CD14-positive monocyte (primary cell): Measurements from ENCODE around the gene NDFIP2. TPM values are rescaled to one million over a fixed set of nuclear protein-coding genes. Genes with fewer than 3 reads are reported as not detected.

ENCODE experiments used
- DNase-seq, 3 donors: peaks; one replicate each; pipeline ENCODE4 v3.0.0-alpha.2; 2011 to 2022
- H2AFZ ChIP-seq: 2 replicates; pipeline ENCODE4 v1.6.0; 2012; ENCODE audit warnings: mild to moderate bottlenecking, low read depth, low read length, inconsistent platforms; ENCODE audit not compliant: insufficient read depth, poor library complexity, severe bottlenecking
- H3K27ac ChIP-seq, 2 donors: 1 replicate in 1 of 2; 2 replicates in 1 of 2; pipeline ENCODE4 v1.5.1; 2012 to 2013; ENCODE audit warnings: low read length in 2 of 2, control low read depth in 1 of 2, inconsistent platforms in 1 of 2, low read depth in 1 of 2, mild to moderate bottlenecking in 1 of 2
- H3K27me3 ChIP-seq, 2 donors: one replicate each; pipeline versions ENCODE4 v1.6.0 to v1.6.1; 2011 to 2013; ENCODE audit warnings: low read length in 2 of 2; ENCODE audit not compliant: control insufficient read depth in 2 of 2, insufficient read depth in 2 of 2
- H3K36me3 ChIP-seq, 2 donors: replicated peaks in 1 of 2; 1 replicate in 1 of 2; 2 replicates in 1 of 2; pipeline versions ENCODE4 v1.5.1 to v1.6.1; 2012 to 2013; ENCODE audit warnings: low read length in 2 of 2, control low read depth in 1 of 2, inconsistent platforms in 1 of 2, mild to moderate bottlenecking in 1 of 2; ENCODE audit not compliant: insufficient read depth in 2 of 2, control insufficient read depth in 1 of 2
- H3K4me1 ChIP-seq, 2 donors: 1 replicate in 1 of 2; 2 replicates in 1 of 2; pipeline versions ENCODE4 v1.5.1 to v1.6.1; 2012 to 2013; ENCODE audit warnings: low read length in 2 of 2, control low read depth in 1 of 2, inconsistent platforms in 1 of 2, mild to moderate bottlenecking in 1 of 2, moderate library complexity in 1 of 2; ENCODE audit not compliant: insufficient read depth in 2 of 2, control insufficient read depth in 1 of 2
- H3K4me2 ChIP-seq: replicated peaks from 2 replicates; pipeline ENCODE3; 2012; ENCODE audit warnings: low read length, moderate library complexity, mild to moderate bottlenecking; ENCODE audit not compliant: poor library complexity, severe bottlenecking; ENCODE audit errors: extremely low read depth
- H3K4me3 ChIP-seq, 3 experiments: fragments of 200-600 bp in 1 of 3; sonication (generic) in 1 of 3; replicated peaks in 1 of 3; 1 replicate in 2 of 3; 2 replicates in 1 of 3; pipeline ENCODE4 v1.5.1; 2011 to 2013; ENCODE audit warnings: low read length in 3 of 3, mild to moderate bottlenecking in 3 of 3, control low read depth in 2 of 3, low read depth in 2 of 3, inconsistent platforms in 1 of 3, moderate library complexity in 1 of 3
- H3K79me2 ChIP-seq: 2 replicates; pipeline ENCODE4 v1.6.0; 2012; ENCODE audit warnings: mild to moderate bottlenecking, control low read depth, inconsistent platforms, low read length, moderate library complexity; ENCODE audit not compliant: insufficient read depth
- H3K9ac ChIP-seq: 2 replicates; pipeline ENCODE4 v1.6.0; 2017; ENCODE audit warnings: low read length, mild to moderate bottlenecking; ENCODE audit not compliant: insufficient read depth, poor library complexity, severe bottlenecking
- H3K9me3 ChIP-seq, 2 donors: replicated peaks in 1 of 2; 1 replicate in 1 of 2; 2 replicates in 1 of 2; pipeline versions ENCODE4 v1.5.1 to v1.6.1; 2012 to 2013; ENCODE audit warnings: low read length in 2 of 2, control low read depth in 1 of 2; ENCODE audit not compliant: control insufficient read depth in 1 of 2, insufficient read depth in 1 of 2
- H4K20me1 ChIP-seq: 2 replicates; pipeline ENCODE4 v1.6.0; 2012; ENCODE audit warnings: mild to moderate bottlenecking, low read length, control low read depth, moderate library complexity; ENCODE audit not compliant: insufficient read depth
- H3K27ac Mint-ChIP-seq, 7 donors: one replicate each; pipeline ENCODE4 v1.8.0; 2020; ENCODE audit warnings: mild to moderate bottlenecking in 7 of 7, mixed read lengths in 7 of 7, moderate library complexity in 6 of 7, inconsistent platforms in 2 of 7
- H3K27me3 Mint-ChIP-seq, 3 donors: one replicate each; pipeline ENCODE4 v1.8.0; 2021 to 2022; ENCODE audit warnings: low read depth in 3 of 3, mild to moderate bottlenecking in 3 of 3, mixed read lengths in 3 of 3, moderate library complexity in 3 of 3, inconsistent platforms in 1 of 3
- H3K36me3 Mint-ChIP-seq, 2 donors: one replicate each; pipeline ENCODE4 v1.8.0; 2020; ENCODE audit warnings: mixed read lengths in 2 of 2, inconsistent platforms in 1 of 2, mild to moderate bottlenecking in 1 of 2
- H3K4me1 Mint-ChIP-seq: one replicate; pipeline ENCODE4 v1.8.0; 2020; ENCODE audit warnings: mild to moderate bottlenecking, mixed read lengths
- H3K4me3 Mint-ChIP-seq, 2 donors: one replicate each; pipeline ENCODE4 v1.8.0; 2020; ENCODE audit warnings: mild to moderate bottlenecking in 2 of 2, mixed read lengths in 2 of 2, moderate library complexity in 1 of 2
- H3K9me3 Mint-ChIP-seq, 7 donors: one replicate each; pipeline ENCODE4 v1.8.0; 2020 to 2022; ENCODE audit warnings: mixed read lengths in 7 of 7, mild to moderate bottlenecking in 6 of 7, moderate library complexity in 6 of 7, inconsistent platforms in 2 of 7
- WGBS: methylation state at CpG from one replicate; pipeline ENCODE4 v1.1.5; 2013; ENCODE audit warnings: missing lambda C conversion rate; ENCODE audit not compliant: insufficient coverage; 5-methylcytosine and 5-hydroxymethylcytosine counted together
- intact Hi-C, 2 donors: fragments of 100-400 bp; cut with micrococcal nuclease; formaldehyde crosslinking; loops; one replicate each; pipeline versions ENCODE4 v1.15.0 to v1.15.1; 2023
- polyA plus RNA-seq, 3 donors: library from polyadenylated mRNA; depleted of rRNA in 1 of 3; unstranded in 2 of 3; stranded (reverse) in 1 of 3; fragments of 300-500 nt in 2 of 3; fragments of >200 nt in 1 of 3; fragmentation: Illumina TruSeq in 2 of 3; gene quantifications; 1 replicate in 2 of 3; 2 replicates in 1 of 3; pipeline ENCODE4 v1.2.3, GENCODE V29; 2012 to 2021
- TF ChIP-seq, protein P1 (sequence below): fragments of 200-600 bp; IDR thresholded peaks from one replicate; pipeline ENCODE4 v1.8.0; 2022; ENCODE audit warnings: antibody characterized with exemption, mild to moderate bottlenecking

Gene NDFIP2
- polyA plus RNA-seq, 3 donors, result not detected

DNA sequence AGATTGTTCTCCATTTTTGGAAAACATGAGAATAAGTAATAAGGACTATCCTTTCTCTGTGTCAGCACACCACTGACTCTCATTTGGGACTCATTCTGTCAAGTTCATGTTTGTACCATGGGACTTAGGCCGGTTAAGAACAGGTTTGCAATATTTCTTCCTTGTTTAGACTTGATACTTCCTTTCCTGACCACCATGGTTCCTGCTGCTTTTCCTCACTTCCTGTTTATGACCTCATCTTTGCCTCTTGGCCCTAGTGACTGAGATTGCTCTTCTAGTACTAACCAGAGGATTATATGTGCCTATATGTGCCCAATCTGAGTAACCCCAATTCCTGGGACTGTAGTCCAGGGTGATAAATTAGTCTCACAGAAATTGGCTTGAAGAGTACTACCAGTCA, 32.5 kb upstream of the NDFIP2 start:
- no peaks in the 10 kb centered on the region for H4K20me1 ChIP-seq
- Mint-ChIP-seq H3K36me3 (no peaks in the 10 kb centered on the region), H3K27ac (no peak overlapping the region), H3K27me3 (peaks cover 12 to 27% (median 17%) of the 10 kb centered on the region in 3 donors), H3K4me3 (peak overlapping the region in 1 of 2 donors; percentile 47), H3K4me1 (peaks cover 4% of the 10 kb centered on the region), H3K9me3 (peaks cover 0 to 6% (median 5%) of the 10 kb centered on the region in 7 donors)
- no peak overlapping the region for H3K27ac ChIP-seq
- 0% methylated on average over 1 of the region's 1 CpG for WGBS
- no peaks in the 10 kb centered on the region for H3K79me2 ChIP-seq
- TF ChIP-seq, protein P1, sequence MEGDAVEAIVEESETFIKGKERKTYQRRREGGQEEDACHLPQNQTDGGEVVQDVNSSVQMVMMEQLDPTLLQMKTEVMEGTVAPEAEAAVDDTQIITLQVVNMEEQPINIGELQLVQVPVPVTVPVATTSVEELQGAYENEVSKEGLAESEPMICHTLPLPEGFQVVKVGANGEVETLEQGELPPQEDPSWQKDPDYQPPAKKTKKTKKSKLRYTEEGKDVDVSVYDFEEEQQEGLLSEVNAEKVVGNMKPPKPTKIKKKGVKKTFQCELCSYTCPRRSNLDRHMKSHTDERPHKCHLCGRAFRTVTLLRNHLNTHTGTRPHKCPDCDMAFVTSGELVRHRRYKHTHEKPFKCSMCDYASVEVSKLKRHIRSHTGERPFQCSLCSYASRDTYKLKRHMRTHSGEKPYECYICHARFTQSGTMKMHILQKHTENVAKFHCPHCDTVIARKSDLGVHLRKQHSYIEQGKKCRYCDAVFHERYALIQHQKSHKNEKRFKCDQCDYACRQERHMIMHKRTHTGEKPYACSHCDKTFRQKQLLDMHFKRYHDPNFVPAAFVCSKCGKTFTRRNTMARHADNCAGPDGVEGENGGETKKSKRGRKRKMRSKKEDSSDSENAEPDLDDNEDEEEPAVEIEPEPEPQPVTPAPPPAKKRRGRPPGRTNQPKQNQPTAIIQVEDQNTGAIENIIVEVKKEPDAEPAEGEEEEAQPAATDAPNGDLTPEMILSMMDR, result no peak
- H3K4me2 ChIP-seq, result no peak overlapping the region
- DNase-seq, result peak in 2 of 3 donors; percentile 2 to 44
- intact Hi-C loops, result no loop called here
- no peaks in the 10 kb centered on the region for H3K9me3 ChIP-seq
- H3K36me3 ChIP-seq, result no peaks in the 10 kb centered on the region
- peaks cover 6 to 25% of the 10 kb centered on the region in 2 donors for H3K27me3 ChIP-seq
- no peak overlapping the region for H3K4me3 ChIP-seq
- no peaks in the 10 kb centered on the region for H3K4me1 ChIP-seq
- no peak overlapping the region for H3K9ac ChIP-seq
- H2AFZ ChIP-seq, result no peak overlapping the region

DNA sequence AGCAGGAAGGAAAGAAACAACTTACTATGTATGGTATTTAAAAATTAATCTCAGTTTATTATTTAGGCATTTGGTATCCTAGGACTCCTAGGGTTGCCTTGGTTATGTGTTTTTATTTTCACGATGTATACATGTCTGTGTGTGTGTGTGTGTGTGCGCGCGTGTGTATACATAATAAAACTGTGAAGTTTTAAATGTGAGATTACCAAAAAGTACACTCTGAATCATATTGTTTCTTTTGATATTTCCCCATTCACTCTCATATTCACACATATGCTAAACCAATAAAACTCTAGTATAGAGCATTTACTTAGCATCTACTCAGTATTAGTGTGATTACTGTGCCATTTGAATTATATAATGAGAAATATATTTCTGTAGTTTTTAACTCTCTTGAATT, 30.8 kb upstream of the NDFIP2 start:
- Histone ChIP-seq H3K79me2 (no peaks in the 10 kb centered on the region), H3K27ac (no peak overlapping the region), H3K36me3 (no peaks in the 10 kb centered on the region), H3K9me3 (no peaks in the 10 kb centered on the region), H3K4me2 (no peak overlapping the region), H2AFZ (no peak overlapping the region), H3K27me3 (peaks cover 9 to 28% of the 10 kb centered on the region in 2 donors), H4K20me1 (no peaks in the 10 kb centered on the region), H3K4me1 (no peaks in the 10 kb centered on the region), H3K4me3 (no peak overlapping the region), H3K9ac (no peak overlapping the region)
- Mint-ChIP-seq H3K4me3 (no peak overlapping the region), H3K4me1 (peaks cover 4% of the 10 kb centered on the region), H3K27ac (no peak overlapping the region), H3K9me3 (peaks cover 0 to 6% (median 5%) of the 10 kb centered on the region in 7 donors), H3K36me3 (no peaks in the 10 kb centered on the region), H3K27me3 (peaks cover 16 to 29% (median 20%) of the 10 kb centered on the region in 3 donors)
- no CpG with 5 or more reads among the region's 4 CpGs for WGBS
- TF ChIP-seq, protein P1, result no peak
- intact Hi-C loops, result no loop called here
- DNase-seq, result no peak
